Endothelial cell of umbilical vein (primary cell): ENCODE data around the gene CPLX1.

Experiments
- EZH2 ChIP-seq: IDR thresholded peaks from 2 replicates; pipeline ENCODE4 v1.6.1; 2012; ENCODE audit warnings: borderline replicate concordance, low read depth, mild to moderate bottlenecking, moderate library complexity, low read length, inconsistent platforms; ENCODE audit not compliant: severe bottlenecking
- FOS ChIP-seq: IDR thresholded peaks from 2 replicates; pipeline ENCODE4 v1.6.1; 2011; ENCODE audit warnings: mild to moderate bottlenecking, low read length, moderate library complexity, borderline replicate concordance; ENCODE audit not compliant: insufficient read depth
- JUN ChIP-seq: IDR thresholded peaks from 2 replicates; pipeline ENCODE4 v1.6.1; 2011; ENCODE audit warnings: borderline replicate concordance, low read depth; ENCODE audit not compliant: insufficient read length, insufficient read depth
- MYC ChIP-seq: IDR thresholded peaks from one replicate; pipeline ENCODE4 v1.6.1; 2011; ENCODE audit warnings: mild to moderate bottlenecking, low read depth, low read length
- POLR2A ChIP-seq: IDR thresholded peaks from 2 replicates; pipeline ENCODE4 v1.6.1; 2012; ENCODE audit warnings: low read depth, mild to moderate bottlenecking, control low read depth, low read length
- POLR2AphosphoS5 ChIP-seq: IDR thresholded peaks from 2 replicates; pipeline ENCODE4 v1.6.1; 2012; ENCODE audit warnings: low read depth, mild to moderate bottlenecking, control low read depth, low read length, moderate library complexity; ENCODE audit not compliant: insufficient read depth
- TF ChIP-seq, protein P1 (sequence below), 2 donors: IDR thresholded peaks; 1 replicate in 1 of 2; 2 replicates in 1 of 2; pipeline ENCODE4 v1.5.1; 2011; ENCODE audit warnings: low read length in 2 of 2, mild to moderate bottlenecking in 2 of 2, moderate library complexity in 2 of 2, control low read depth in 1 of 2, inconsistent platforms in 1 of 2, low read depth in 1 of 2; ENCODE audit not compliant: insufficient read depth in 1 of 2; ENCODE audit errors: extremely low read depth in 1 of 2
- TF ChIP-seq, protein P2 (sequence below): IDR thresholded peaks from 2 replicates; pipeline ENCODE4 v1.6.1; 2011; ENCODE audit not compliant: insufficient read depth, insufficient read length

DNA sequence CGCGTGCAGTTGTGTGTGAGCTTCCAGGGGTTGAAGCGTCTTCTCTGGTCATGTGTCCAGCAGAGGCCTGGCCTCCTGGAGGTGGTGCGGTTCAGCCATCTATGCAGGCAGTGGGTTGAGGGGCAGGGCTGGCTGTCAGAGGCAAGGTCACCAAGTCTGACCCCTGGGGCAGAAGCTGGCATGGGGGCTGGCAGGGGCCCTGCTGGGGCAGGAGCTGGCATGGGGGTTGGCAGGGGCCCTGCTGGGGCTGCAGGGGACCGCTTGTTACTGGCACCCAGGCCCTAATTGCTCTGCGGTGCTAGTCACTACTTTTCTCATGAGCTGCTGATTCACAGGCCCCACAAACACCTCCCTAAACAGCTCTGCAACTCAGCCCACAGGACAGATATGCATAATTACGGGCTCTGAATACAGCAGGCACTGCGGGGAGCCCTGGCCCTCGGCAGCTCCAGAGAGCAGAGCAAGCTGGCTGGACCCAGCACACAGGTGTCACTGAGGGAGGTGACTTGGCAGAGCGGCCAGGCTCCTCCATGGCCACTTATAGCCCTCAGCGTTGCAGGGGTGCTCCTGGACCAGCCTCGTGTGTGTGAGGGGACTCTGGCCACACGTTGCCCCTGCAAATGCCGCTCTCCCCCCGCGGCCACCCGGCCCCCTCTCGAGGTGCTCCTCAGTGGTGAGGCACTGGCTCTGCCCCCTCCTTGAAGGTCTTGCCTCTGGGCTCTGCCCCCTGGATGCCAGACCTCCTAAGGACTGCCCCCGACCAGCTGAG is 32.7 kb downstream of the CPLX1 start:
- TF ChIP-seq, protein P1, sequence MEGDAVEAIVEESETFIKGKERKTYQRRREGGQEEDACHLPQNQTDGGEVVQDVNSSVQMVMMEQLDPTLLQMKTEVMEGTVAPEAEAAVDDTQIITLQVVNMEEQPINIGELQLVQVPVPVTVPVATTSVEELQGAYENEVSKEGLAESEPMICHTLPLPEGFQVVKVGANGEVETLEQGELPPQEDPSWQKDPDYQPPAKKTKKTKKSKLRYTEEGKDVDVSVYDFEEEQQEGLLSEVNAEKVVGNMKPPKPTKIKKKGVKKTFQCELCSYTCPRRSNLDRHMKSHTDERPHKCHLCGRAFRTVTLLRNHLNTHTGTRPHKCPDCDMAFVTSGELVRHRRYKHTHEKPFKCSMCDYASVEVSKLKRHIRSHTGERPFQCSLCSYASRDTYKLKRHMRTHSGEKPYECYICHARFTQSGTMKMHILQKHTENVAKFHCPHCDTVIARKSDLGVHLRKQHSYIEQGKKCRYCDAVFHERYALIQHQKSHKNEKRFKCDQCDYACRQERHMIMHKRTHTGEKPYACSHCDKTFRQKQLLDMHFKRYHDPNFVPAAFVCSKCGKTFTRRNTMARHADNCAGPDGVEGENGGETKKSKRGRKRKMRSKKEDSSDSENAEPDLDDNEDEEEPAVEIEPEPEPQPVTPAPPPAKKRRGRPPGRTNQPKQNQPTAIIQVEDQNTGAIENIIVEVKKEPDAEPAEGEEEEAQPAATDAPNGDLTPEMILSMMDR (IDR thresholded peaks at IDR 0.05; ENCODE audit: extremely low read depth in 1 of 2, insufficient read depth in 1 of 2, low read depth in 1 of 2, low read length in 2 of 2), result no peak
- no peak for TF ChIP-seq EZH2
- TF ChIP-seq POLR2AphosphoS5, result no peak
- TF ChIP-seq, protein P2, sequence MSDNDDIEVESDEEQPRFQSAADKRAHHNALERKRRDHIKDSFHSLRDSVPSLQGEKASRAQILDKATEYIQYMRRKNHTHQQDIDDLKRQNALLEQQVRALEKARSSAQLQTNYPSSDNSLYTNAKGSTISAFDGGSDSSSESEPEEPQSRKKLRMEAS, result no peak
- TF ChIP-seq POLR2A, result no peak
- no peak for TF ChIP-seq JUN
- TF ChIP-seq MYC, result no peak
- TF ChIP-seq FOS, result no peak
